H1 (cell line): ENCODE data around the gene LMBR1. TPM values are rescaled to one million over a fixed set of nuclear protein-coding genes. Genes with fewer than 3 reads are reported as not detected.

Experiments used
- BRCA1 ChIP-seq: IDR thresholded peaks from 2 replicates; pipeline ENCODE4 v1.6.1; 2012; ENCODE audit warnings: low read depth, low read length, improper control_type of control experiment
- EZH2 ChIP-seq: fragments of 200-600 bp; sonication (generic); IDR thresholded peaks from 2 replicates; pipeline ENCODE4 v1.7.1; 2012; ENCODE audit warnings: low read depth, mild to moderate bottlenecking, moderate library complexity, low read length, inconsistent platforms; ENCODE audit not compliant: severe bottlenecking
- GABPA ChIP-seq: IDR thresholded peaks from 2 replicates; pipeline ENCODE4 v1.6.1; 2011; ENCODE audit warnings: mild to moderate bottlenecking, low read length, moderate library complexity, borderline replicate concordance; ENCODE audit not compliant: insufficient read depth
- HDAC2 ChIP-seq, 2 experiments: fragments of 300-600 bp in 1 of 2; sonication (generic) in 1 of 2; IDR thresholded peaks; 2 replicates each; pipeline ENCODE4 v1.6.1; 2011 to 2012; ENCODE audit warnings: low read depth in 2 of 2, low read length in 2 of 2, mild to moderate bottlenecking in 2 of 2, moderate library complexity in 2 of 2, borderline replicate concordance in 1 of 2, inconsistent platforms in 1 of 2
- KDM1A ChIP-seq: fragments of 200-600, 300-600 bp; sonication (generic); IDR thresholded peaks from 2 replicates; pipeline ENCODE4 v1.7.1; 2016; ENCODE audit warnings: mild to moderate bottlenecking, low read length, borderline replicate concordance
- SP4 ChIP-seq: IDR thresholded peaks from 2 replicates; pipeline ENCODE4 v1.6.1; 2012; ENCODE audit warnings: low read length, inconsistent platforms
- TAF7 ChIP-seq: optimal IDR thresholded peaks from 2 replicates; pipeline ENCODE3; 2011; ENCODE audit warnings: low read depth, mild to moderate bottlenecking, inconsistent platforms, low read length, moderate library complexity, borderline replicate concordance
- polyA plus RNA-seq, 7 experiments: library from polyadenylated mRNA; depleted of rRNA in 3 of 7; stranded (reverse) in 5 of 7; unstranded in 2 of 7; fragments of >200 nt in 5 of 7; fragments of 200-250 nt in 2 of 7; gene quantifications; 1 replicate in 5 of 7; 2 replicates in 1 of 7; 4 replicates in 1 of 7; pipeline versions ENCODE4 v1.2.1 to v1.2.3, GENCODE V29; 2011 to 2013; ENCODE audit warnings: missing spikeins in 2 of 7, mixed read lengths in 2 of 7
- total RNA-seq: library from RNA; stranded (reverse); fragmentation: NEBNext Ultra II Directional; extraction: Animal tissue kit (Norgen Biotek cat#: 25700); gene quantifications from 2 replicates; pipeline ENCODE4 v1.2.1, GENCODE V29; 2021
- TF ChIP-seq, protein P1 (sequence below): IDR thresholded peaks from 2 replicates; pipeline ENCODE4 v1.6.1; 2011; ENCODE audit warnings: low read depth, mild to moderate bottlenecking, low read length; ENCODE audit not compliant: insufficient read depth

LMBR1 gene
- total and polyA plus RNA-seq, 2 of the 8 experiments (the other 6 are each of a cell fraction or from before 2014, with no cell fraction given) = 15.1 to 70.4 TPM

DNA sequence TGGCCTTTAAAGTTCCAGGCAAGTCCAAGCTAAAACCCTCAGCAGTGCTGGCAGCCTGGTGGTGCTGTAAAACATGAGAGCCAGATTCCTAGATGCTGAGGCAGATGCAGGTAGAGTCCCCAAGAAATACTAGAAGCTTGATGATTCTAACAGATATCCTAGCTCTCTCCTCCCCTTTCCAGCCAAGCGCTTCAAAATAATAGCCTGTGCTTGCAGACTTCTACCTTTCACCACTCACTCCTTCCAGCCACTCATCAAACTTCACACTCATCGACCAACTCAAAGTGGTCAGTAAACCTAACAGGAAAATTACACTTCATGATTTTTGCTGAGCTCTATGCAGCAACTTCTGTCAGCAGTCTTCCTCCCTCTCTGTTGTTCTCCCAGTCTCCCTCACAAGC, 50.2 kb downstream of the LMBR1 start (continued):
- TF ChIP-seq EZH2 (no peak), KDM1A (no peak), TAF7 (no peak), GABPA (no peak), SP4 (no peak), BRCA1 (no peak), HDAC2 (IDR thresholded peaks at IDR 0.05; ENCODE audit: borderline replicate concordance in 1 of 2, low read depth in 2 of 2, low read length in 2 of 2) (no peak)
- TF ChIP-seq, protein P1, sequence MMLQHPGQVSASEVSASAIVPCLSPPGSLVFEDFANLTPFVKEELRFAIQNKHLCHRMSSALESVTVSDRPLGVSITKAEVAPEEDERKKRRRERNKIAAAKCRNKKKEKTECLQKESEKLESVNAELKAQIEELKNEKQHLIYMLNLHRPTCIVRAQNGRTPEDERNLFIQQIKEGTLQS = no peak
